GM19099 (cell line): ENCODE measurements around the gene CIT.

Experiments used
- POLR2A ChIP-seq: IDR thresholded peaks from 3 replicates; pipeline ENCODE4 v1.6.1; 2011; ENCODE audit warnings: low read depth; ENCODE audit not compliant: insufficient read length; ENCODE audit errors: extremely low read depth

CIT gene

GRCh38 chr12:119869720-119870119 lies 7.4 kb downstream of the CIT start:
- TF ChIP-seq POLR2A = no peak

GRCh38 chr12:119868992-119869391 lies 8.1 kb downstream of the CIT start:
- TF ChIP-seq POLR2A = no peak

- TF ChIP-seq POLR2A = no peak
These were observed 12.5 kb downstream of the CIT start for GRCh38 chr12:119864591-119864990.

GRCh38 chr12:119859241-119859640 lies 17.9 kb downstream of the CIT start:
- TF ChIP-seq POLR2A = no peak

GRCh38 chr12:119857041-119857591 lies 20.0 kb downstream of the CIT start:
- no peak for TF ChIP-seq POLR2A

GRCh38 chr12:119850330-119850729 lies 26.8 kb downstream of the CIT start:
- no peak for TF ChIP-seq POLR2A

GRCh38 chr12:119843100-119843499 lies 34.0 kb downstream of the CIT start:
- TF ChIP-seq POLR2A = no peak

- TF ChIP-seq POLR2A = no peak
These were observed 34.7 kb downstream of the CIT start for GRCh38 chr12:119842380-119842779.

GRCh38 chr12:119841433-119842210 lies 35.5 kb downstream of the CIT start:
- no peak for TF ChIP-seq POLR2A

GRCh38 chr12:119840582-119840981 lies 36.5 kb downstream of the CIT start:
- TF ChIP-seq POLR2A = no peak

GRCh38 chr12:119840168-119840567 lies 37.0 kb downstream of the CIT start:
- TF ChIP-seq POLR2A = no peak

GRCh38 chr12:119838826-119839600 lies 38.1 kb downstream of the CIT start:
- TF ChIP-seq POLR2A = no peak

GRCh38 chr12:119836781-119837180 lies 40.3 kb downstream of the CIT start:
- TF ChIP-seq POLR2A = no peak

GRCh38 chr12:119835068-119835467 lies 42.1 kb downstream of the CIT start:
- TF ChIP-seq POLR2A = no peak

- TF ChIP-seq POLR2A = no peak
These were observed 47.7 kb downstream of the CIT start for GRCh38 chr12:119829439-119829838.

GRCh38 chr12:119828300-119828699 lies 48.8 kb downstream of the CIT start:
- no peak for TF ChIP-seq POLR2A
